ENCODE data around the gene FMN1.

GRCh38 chr15:32796856-32797255 lies 397.7 kb downstream of the FMN1 start:
- TF ChIP-seq CTCF (IDR thresholded peaks at IDR 0.05; ENCODE audit: low read depth, low read length, poor library complexity, severe bottlenecking), result no peak
- TF ChIP-seq EZH2phosphoT487 (IDR thresholded peaks at IDR 0.05; ENCODE audit: borderline replicate concordance, low read length), result no peak

All from DOHH2 (cell line).